Endothelial cell of hepatic sinusoid (primary cell): ENCODE results near the gene MYDGF.
"Not testable (repeated sequence)": the region's sequence is repeated elsewhere in the genome, so short reads cannot be mapped to it uniquely, and the experiment has no call there.

ENCODE experiments used
- in situ Hi-C: cut with HindIII; loops from 2 replicates; pipeline ENCODE4 v1.10.0; 2017; ENCODE audit warnings: low sequenced_read_pairs

Gene MYDGF

DNA sequence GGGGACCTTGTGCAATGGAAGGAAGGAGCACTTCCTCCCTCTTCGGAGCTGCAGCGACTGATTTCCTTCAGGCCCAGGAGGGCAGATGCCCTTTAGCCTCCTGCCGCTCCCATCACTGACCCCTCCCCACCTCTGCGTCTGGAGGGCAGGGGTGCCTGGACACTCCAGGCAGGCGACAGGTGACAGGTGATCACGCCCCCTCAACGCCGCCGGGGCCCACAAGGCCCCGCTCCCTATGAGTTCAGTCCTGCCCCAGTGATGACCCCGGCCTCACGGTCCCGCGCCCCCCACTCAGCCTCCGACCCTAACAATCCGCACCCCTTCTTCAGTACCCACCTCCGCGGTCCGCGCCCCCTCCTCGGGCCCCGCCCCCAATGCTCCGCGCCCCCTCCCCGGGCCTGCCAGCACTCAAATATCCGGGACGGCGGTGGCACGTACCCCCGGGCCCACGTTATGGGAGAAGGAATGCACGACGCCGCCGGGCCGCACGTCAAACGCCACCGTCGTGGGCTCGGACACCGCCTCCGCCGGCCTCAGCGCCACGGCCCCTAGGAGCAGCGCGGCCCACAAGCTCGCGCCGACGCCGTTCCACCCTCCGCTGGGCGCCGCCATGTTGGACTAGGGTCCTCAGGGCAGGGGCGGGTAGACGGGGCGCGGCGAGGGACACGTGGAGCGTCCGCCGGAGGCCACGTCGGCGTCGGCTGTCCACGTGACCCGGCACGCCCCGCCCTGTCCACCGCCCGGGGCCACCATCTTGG lies at the start of gene MYDGF:
MYDGF (minus strand) TSS at position 620 of the 758 bp plus-strand sequence; CDS start at position 612, 8 bp downstream.
- in situ Hi-C loops = no loop called here

DNA sequence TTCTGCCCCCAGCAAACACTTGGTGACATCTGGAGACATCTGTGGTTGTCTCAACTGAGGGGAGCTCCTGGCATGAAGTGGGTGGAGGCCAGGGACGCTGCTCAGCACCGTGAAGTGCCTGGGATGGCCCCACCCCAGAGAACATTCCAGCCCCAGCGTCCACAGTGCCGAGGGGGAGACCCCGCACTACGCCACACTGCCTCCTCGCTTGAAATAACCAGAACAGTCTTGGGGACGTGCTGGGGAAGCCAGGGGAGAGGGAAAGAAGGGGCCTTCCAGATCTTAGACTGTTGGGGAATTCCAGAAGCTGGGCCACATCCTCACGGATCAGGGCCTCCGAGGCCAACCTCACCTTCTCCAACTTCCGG lies 49.3 kb upstream of the MYDGF start:
- in situ Hi-C loops = no loop called here

DNA sequence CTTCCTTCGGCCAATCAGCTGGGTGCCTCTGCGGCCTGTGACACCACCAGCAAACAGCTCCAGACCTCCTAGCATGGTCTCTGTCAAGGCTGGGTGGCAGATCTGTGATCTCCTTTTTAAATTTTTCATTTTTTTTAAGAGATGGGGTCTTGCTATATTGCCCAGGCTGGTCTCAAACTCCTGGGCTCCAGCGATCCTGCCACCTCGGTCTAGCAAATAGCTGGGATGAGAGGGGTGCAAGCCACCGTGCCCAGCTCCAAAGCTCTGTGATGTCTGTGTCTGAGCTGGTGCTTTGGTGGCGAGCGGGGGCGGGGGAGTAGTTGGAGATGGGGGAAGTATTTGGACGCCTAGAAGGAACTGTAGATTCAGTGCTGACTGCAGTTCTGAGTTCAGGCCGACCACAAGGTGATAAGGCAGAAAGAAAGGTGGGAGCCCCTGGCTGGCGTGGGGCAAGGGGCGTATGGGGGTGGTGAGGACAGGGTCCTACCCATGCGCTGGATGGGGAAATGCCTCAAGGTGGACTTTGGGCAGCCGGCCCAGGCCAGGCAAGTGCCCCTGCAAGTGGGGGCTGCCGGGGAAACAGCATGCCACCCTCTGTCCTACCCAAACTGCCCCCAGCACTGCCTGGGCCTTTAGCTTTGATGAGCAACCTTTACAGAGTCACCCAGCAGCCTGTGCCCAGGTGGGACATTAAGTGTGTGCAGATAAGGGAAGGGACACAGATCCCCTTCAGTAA lies 48.0 kb upstream of the MYDGF start:
- in situ Hi-C loops = no loop called here

DNA sequence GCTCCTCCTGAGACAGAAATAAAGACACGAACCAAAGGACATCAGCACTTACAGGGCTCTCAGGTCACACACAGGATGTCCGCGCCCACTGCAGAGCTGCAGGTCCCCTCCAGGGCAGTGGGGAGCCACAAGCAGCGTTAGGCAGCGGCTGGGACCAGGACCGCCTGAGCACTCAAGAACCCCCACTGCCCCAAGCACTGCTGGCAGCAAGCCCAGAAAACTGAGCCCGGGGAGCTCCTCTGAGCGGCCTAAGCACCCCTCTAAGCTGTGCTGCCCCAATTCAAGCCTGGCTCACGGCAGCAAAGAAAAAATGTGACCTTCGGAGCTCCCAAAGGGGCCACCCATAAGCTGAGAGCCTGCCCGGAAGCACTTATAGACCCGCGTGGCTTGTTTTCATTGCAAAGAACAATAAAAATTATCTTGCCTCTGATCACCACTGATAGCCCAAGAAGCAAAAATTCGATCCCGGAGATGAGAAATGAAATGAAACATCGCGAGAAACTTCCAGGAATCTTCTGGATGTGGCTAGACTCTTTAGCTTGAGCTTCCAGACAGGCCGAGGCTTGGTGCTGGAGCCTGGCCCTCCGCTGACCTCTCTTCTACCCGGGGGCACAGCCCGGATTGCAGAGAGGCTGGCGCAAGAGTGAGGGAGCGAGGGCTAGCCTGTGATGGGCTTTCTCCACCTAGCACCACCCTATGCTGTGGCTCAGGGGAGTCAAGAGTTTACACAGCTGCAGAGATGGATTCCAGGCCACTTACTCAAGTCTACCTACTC lies 47.2 kb upstream of the MYDGF start:
- in situ Hi-C loops = no loop called here

DNA sequence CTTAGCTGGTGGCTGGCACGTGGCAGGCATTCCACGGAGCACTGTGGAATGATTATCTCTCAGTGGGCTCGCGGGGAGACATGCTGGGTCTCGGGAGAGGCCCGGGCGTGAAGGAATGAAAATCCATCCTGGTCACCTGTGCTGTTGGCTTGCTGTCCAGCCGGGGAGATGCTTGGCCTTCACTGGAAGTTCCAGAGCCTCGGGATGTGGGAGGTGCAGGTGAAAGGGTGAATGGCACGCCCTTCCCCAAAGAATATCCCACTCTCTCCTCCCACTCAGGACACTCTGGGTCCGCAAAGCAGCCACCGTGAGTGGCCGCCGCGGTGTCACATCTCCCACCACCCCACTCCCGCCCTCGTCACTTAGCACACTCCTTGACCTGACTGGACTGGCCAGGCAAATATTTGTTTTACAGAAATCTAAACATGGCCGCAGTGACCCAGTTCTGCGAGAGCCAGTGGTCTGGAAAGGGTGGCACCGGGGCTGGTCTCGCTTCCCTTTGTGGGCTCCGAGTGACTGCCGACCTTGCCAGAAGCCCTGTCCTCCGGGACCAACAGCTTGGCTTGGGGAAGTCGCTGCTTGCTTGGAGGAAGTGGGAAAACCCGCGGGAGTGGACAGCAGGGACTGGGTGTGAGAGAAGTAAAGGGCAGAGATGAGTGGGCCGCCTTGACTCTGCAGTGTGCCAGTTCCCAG lies 45.5 kb upstream of the MYDGF start:
- in situ Hi-C loops = no loop called here

DNA sequence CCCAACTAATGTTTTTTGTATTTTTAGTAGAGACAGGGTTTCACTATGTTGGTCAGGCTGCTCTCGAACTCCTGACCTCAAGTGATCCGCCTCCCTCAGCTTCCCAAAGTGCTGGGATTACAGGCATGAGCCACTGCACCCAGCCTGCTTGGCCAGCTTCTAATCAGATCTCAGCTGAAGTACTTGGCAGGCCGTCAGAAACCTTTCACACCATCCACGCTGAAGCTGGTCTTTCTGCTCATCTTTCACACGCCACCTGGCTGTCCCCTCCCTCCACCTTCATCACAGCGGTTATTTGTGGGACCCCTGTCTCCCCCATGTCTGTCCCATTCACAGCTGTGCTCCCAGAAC lies 45.0 kb upstream of the MYDGF start:
- in situ Hi-C loops = not testable (repeated sequence)

DNA sequence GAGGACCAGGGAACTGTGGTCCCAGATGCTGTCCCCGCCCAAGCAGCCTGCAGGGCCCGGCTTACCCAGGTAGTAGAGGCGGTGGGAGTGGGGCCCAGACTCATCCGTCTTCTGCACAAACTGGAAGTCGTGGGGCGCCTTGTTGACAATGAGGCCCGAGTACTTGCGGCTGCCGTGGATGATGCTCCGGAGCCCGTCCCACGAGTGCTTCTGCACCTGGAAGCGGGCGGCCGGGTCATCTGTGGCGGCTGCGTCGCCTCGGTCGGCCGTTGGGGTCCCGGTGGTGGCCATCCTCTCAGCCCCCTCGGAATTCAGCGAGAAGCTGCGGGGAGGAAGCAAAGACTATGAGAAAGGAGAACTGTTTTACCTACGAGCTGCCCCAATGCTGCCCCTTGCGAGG lies 43.9 kb upstream of the MYDGF start:
- in situ Hi-C loops = no loop called here

DNA sequence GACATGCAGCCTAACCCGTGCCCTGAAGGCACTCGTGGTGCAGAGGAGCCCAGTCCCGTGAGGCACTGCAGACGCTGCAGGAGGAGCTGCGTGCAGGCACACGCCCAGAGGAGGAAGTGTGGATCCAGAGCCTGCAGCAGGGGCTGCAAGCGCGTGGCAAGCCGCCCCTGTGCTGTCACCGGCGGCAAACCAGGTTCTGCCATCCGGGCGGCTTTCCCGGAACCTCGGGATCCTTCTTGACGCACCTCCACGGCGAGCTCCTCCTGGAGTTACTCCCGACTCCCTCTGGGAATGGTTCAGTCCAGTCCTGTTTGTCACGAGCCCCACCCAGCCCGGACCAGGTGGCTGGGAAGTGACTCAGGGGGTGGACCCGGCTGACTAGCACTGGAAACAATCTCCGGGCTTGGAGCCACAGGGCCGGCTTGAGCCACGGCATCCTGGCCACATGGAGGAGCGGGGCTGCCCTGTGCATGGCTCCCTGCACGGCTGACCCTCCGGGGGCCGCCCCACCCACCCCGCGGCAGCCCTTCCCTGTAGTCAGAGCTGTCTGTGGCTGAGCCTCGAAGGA lies 43.3 kb upstream of the MYDGF start:
- in situ Hi-C loops = no loop called here

DNA sequence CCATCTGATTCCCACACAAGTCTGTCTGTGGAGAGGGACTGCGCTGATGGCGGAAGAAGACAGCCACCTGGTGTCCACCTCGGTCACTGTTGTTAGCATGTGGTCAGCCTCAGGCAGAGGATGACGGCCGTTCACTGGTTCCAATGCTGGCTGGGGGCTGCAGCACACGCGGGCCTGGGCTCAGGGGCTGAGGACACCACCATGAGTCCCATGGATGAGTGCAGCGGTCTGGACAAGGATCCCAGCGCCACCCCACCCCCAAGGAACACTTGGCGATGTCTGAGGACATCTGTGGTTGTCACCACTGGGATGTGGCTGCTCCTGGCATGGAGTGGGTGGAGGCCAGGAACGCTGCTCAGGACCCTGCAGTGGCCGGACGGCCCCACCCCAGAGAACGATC lies 42.6 kb upstream of the MYDGF start:
- in situ Hi-C loops = no loop called here

DNA sequence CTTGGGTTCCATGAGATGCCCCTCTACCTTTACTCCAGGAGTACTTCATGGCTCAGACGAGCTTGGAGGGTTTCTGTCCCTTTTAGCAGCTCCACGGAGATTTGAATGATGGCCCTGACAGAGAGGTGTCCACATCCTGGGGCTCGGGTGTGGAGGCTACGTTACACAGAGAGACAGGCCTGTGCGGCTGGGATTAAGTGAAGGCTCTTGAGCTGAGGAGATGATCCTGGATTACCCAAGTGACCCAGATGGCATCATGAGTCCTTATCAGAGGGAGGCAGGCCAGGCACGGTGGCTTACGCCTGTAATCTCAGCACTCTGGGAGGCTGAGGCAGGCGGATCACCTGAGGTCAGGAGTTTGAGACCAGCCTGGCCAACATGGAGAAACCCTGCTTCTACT lies 41.1 kb upstream of the MYDGF start:
- in situ Hi-C loops = no loop called here

DNA sequence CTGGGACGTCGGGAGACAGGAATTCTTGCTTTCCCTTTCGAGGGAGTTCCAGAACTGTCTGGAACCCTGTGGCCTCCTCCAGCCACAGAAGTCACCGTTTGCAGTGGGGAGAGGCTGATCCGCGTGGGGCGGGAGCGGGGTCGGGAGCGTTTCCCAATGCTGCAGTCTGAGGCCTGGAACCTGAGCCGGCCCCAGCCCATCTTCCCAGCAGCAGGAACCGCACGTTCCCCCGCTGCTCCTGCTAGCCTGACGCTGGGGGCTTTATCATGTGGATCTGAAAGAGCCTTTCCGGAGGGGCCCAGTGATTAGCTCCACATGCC lies 40.1 kb upstream of the MYDGF start:
- in situ Hi-C loops = no loop called here

DNA sequence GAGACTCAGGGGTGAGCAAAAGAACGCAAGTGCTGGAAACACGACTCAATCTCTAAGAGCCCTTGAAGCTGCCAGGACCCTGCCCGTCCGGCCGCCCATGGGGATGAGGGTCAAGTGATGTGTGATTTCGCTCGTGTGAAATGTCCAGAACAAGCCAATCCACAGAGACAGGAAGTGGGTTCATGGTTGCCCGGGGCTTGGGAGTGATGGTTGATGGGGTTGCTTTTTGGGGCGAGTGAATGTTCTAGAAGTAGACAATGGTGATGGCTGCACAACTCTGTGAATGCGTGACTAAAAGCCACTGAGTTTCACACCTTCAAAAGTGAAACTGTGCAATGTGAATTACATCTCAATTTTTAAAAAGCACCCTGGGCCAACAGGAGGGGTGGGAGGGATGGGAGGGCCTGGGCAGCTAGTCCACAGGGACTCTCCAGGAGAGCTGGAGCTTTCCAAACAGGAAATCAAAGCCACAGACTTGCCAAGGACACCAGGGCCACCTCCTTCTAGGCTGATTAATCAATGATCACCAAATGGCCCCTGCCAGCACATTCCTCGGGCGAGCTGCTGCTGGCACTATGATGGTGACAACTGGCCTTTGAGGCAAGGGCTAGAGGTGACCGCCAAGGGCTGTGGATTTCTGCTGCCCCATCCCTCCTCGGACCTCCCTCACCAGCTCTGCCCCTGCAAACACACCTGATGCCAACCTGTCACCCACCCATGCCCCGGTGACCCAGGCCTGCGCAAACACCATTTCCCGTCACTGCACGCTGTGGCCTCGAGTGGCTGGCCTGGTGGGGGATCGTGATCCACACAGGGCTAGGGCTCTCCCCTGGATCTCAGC lies 39.5 kb upstream of the MYDGF start:
- in situ Hi-C loops = no loop called here

DNA sequence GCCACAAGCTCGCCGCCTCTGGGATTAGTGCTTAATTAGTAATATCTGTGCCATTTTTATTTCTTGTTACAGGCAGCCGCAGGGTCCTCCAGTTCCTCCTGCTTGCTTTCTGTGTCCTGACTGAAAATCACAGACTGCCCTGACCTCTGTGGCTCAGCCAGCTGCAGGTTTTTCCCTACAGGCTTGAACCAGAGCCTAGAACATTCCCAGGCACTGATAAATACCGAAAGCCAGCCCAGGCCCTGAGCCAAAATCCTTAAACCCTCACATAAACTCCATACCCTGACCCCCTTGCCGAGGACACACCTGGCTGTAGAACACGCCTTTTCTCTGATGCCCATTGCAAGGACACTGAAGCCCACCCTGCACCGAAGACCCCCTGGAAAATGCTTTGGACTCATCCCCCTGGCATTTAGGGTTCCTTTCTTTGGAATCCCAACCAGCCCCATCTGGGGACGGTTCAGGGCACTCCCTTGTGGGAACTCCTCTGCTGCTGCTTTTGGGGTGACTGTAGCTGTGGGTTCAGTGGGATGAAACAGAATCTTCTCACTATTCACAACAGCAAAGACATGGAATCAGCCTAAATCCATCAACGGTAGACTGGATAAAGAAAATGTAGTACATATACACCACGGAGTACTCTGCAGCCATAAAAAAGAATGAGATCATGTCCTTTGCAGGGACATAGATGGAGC lies 38.0 kb upstream of the MYDGF start:
- in situ Hi-C loops = no loop called here

DNA sequence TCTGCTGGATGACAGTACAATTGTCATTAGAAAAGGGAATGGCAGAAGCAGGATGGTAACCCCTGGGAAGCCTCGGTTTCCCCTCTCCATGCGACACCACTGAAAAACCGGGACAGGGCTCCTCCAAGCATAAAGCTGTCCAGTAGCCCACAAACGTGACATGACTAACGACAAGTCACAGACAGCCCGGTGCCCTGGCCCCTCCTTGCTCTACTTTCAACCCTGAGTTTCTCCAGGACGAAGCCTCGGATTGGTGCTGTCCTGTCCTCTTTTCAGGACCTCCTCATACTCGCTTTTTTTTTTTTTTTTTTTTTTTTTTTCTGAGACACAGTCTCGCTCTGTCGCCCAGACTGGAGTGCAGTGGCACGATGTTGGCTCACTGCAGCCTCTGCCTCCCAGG lies 37.2 kb upstream of the MYDGF start:
- in situ Hi-C loops = no loop called here

DNA sequence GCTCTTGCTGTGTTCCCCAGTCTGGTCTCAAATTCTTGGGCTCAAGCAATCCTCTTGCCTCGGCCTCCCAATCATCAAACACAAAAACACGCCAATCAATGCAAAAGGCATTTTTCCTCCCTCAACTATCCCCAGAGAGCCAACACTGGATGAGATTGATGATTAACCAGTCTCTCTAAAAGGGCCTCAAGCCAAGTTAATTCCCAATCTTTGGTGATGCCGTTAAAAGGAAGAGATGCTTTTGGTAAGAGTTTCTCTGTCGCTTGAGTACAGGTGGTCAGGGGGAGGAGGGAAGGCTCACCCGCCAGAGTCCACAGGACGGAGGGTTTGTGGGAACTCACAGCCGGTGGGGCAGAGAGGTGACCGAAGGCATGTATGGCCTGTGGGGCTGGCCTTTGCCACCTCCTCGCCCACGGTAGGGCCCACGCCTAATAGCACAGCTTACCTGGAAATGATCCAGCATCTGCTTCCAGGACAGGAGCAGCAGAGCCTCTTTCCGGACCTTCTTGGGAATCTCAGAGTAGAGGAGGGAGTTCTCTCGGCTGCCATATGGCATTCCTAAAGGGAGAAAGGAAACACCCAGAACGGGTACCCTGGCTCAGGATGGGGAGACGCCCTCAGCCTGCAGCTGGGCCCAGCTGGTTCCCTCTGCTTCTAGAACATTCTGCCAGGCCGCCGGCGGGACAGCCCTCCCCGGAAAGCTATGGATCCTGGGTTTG lies 35.4 kb upstream of the MYDGF start:
- in situ Hi-C loops = no loop called here

DNA sequence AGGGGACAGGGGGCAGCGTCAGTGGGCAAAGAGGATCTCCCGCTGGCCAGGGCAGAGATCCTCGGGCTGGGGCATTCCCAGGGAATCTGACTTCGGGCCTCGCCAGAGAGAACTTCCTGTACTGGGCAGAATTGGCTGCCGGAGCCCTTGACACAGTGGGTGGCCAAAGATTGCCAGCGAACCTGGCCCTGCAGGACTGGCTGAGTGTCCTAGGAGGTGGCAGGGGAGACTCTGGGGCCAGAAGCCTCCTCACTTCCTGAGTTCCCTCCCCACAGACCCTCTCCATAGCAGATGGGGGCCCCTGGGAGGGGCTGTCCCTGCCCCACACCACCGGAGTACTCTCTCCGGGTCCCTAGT lies 34.2 kb upstream of the MYDGF start:
- in situ Hi-C loops = no loop called here

DNA sequence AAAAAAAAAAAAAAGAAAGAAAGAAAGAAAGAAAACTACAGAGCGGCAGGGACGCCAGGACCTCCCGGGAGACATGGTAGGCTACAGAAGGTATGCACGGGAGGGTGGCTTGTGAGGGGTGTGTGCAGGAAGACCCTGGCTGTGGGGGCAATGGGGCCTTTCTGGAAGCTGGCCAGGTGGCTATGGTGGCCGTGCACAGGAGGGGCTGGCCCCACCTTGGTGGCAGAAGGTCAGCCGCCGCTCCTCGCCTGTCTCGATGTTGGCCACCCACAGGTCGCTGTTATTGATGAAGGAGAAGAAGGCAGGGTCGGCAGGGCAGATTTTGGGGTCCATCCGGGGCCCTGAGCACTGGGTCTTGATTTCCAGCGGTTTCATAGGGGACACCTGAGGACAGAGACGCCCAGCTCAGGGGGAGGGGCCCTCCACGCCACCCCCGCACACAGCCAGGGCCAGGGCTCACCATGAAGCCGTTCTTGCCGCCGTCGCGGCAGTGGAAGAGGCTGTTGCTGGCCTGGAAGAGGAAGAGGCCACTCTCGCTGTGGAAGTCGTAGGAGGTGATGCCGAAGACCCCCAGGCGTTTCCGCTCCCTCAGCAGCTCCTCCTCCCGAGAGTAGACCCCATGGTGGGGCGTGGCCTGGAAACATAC lies 33.7 kb upstream of the MYDGF start:
- in situ Hi-C loops = no loop called here

DNA sequence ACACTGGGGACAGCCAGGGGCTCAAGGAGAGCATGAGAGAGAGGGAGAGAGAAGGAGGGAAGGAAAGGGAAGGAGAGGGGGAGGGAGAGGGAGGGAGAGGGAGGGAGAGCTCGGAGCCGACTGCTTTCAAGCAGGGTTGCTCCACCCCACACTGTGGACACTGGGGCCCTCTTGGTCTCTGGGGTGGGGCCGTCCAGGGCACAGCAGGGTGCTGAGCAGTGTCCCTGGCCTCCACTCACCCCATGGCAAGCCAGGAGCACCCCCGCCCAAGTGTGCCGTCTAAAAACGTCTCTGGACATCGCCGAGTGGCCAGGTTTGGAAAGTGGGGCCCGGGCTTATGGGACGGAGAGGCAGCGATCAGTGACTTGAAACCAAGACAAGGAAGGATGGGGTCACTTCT lies 32.6 kb upstream of the MYDGF start:
- in situ Hi-C loops = no loop called here

DNA sequence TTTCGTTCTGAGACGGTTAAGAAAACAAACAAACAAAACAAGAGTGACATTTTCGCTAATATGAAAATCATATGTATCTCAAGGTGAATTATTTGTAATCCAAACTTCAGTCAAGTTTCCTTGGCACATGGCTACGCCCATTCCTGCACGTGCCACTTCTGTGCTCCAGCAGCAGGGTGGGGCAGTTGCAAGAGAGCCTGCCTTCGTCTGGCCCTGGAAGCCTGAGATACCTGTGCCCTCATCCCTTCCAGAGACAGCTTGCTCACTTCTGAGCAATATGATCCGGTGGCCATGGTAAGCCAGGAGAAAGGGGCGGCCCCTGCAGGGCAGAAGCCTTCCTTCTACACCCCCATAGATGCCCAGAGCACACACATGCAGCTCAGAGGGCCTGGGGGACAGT lies 31.4 kb upstream of the MYDGF start:
- in situ Hi-C loops = no loop called here
